PC-9 (cell line): ENCODE data around the gene ITGB7.

Experiments
- CTCF ChIP-seq: fragments of 200-600 bp; sonication (generic); conservative IDR thresholded peaks from 2 replicates; pipeline ENCODE4 v1.6.1; 2017; ENCODE audit warnings: mixed run types, antibody characterized with exemption, mild to moderate bottlenecking, moderate library complexity
- EZH2 ChIP-seq: fragments of 200-600 bp; sonication (generic); IDR thresholded peaks from 2 replicates; pipeline ENCODE4 v1.8.0; 2017; ENCODE audit warnings: antibody characterized with exemption, low read depth

DNA sequence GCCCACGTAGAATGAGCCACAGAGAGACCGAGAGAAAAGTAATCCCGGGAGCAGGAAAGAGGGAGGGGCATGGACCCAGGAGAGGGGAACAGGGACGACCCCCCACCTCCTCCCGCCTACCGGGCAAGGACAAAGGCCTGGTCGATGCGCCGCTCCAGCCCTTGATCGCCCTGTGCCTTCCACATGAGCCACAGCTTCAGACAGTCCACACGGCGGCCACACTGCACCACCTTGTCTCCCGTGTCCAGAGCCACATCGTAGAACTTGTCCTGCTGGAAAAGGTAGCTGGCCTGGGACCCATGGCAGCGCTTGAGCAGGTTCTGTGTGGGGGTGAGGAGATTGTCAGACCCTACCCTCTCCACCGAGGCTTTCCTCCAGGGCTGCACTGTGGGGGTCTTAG lies 47.1 kb downstream of the ITGB7 start:
- TF ChIP-seq CTCF (no peak), EZH2 (no peak)
